Neuronal stem cell (in vitro differentiated cells): ENCODE measurements around the gene HOXB3.

Experiments
- DNase-seq: peaks from one replicate; pipeline ENCODE4 v3.0.0-alpha.2; 2013; ENCODE audit warnings: low spot score
- H2AFZ ChIP-seq: one replicate; pipeline ENCODE4 v1.6.1; 2013; ENCODE audit warnings: mild to moderate bottlenecking, low read length, inconsistent platforms
- H2AK5ac ChIP-seq: 2 replicates; pipeline ENCODE4 v1.6.1; 2013; ENCODE audit warnings: low read depth, mild to moderate bottlenecking, inconsistent platforms, low read length, moderate library complexity, mixed read lengths
- H2BK120ac ChIP-seq: 2 replicates; pipeline ENCODE4 v1.6.1; 2013; ENCODE audit warnings: low read depth, mild to moderate bottlenecking, inconsistent platforms, low read length, moderate library complexity, mixed read lengths
- H2BK12ac ChIP-seq: one replicate; pipeline ENCODE4 v1.6.1; 2013; ENCODE audit warnings: low read length, inconsistent platforms
- H2BK15ac ChIP-seq: 2 replicates; pipeline ENCODE4 v1.6.1; 2013; ENCODE audit warnings: mild to moderate bottlenecking, low read length, inconsistent platforms, mixed read lengths
- H2BK5ac ChIP-seq: one replicate; pipeline ENCODE4 v1.6.1; 2013; ENCODE audit warnings: inconsistent platforms, mild to moderate bottlenecking, low read length, moderate library complexity
- H3K14ac ChIP-seq: one replicate; pipeline ENCODE4 v1.6.1; 2013; ENCODE audit warnings: low read length, inconsistent platforms
- H3K18ac ChIP-seq: 2 replicates; pipeline ENCODE4 v1.6.1; 2013; ENCODE audit warnings: low read length, inconsistent platforms
- H3K23ac ChIP-seq: 2 replicates; pipeline ENCODE4 v1.6.1; 2013; ENCODE audit warnings: low read depth, mild to moderate bottlenecking, mixed read lengths, low read length, inconsistent platforms; ENCODE audit not compliant: poor library complexity
- H3K27ac ChIP-seq: replicated peaks from 3 replicates; pipeline ENCODE4 v1.5.1; 2013; ENCODE audit warnings: low read length, inconsistent platforms
- H3K27me3 ChIP-seq, 3 experiments: 2 replicates each; pipeline ENCODE4 v1.6.1; 2013; ENCODE audit warnings: low read length in 3 of 3, mild to moderate bottlenecking in 2 of 3, inconsistent platforms in 1 of 3, low read depth in 1 of 3, mixed read lengths in 1 of 3, moderate library complexity in 1 of 3; ENCODE audit not compliant: control insufficient read depth in 3 of 3, insufficient read depth in 3 of 3
- H3K36me3 ChIP-seq, 2 donors: replicated peaks in 1 of 2; 2 replicates each; pipeline ENCODE4 v1.6.1; 2013; ENCODE audit warnings: low read length in 2 of 2; ENCODE audit not compliant: control insufficient read depth in 2 of 2, insufficient read depth in 2 of 2
- H3K4ac ChIP-seq: 2 replicates; pipeline ENCODE4 v1.6.1; 2013; ENCODE audit warnings: inconsistent platforms, mild to moderate bottlenecking, low read length, moderate library complexity
- H3K4me1 ChIP-seq, 2 donors: 1 replicate in 1 of 2; 2 replicates in 1 of 2; pipeline ENCODE4 v1.6.1; 2013; ENCODE audit warnings: low read length in 2 of 2, low read depth in 1 of 2; ENCODE audit not compliant: control insufficient read depth in 2 of 2, insufficient read depth in 1 of 2
- H3K4me2 ChIP-seq: one replicate; pipeline ENCODE4 v1.6.1; 2013; ENCODE audit warnings: mild to moderate bottlenecking, low read length, inconsistent platforms; ENCODE audit not compliant: insufficient read depth, poor library complexity, severe bottlenecking
- H3K4me3 ChIP-seq, 2 donors: 2 replicates each; pipeline ENCODE4 v1.5.1; 2013; ENCODE audit warnings: low read length in 2 of 2, mild to moderate bottlenecking in 2 of 2, inconsistent platforms in 1 of 2, moderate library complexity in 1 of 2
- H3K79me1 ChIP-seq: one replicate; pipeline ENCODE4 v1.6.1; 2013; ENCODE audit warnings: low read depth, mild to moderate bottlenecking, inconsistent platforms, low read length, moderate library complexity
- H3K9ac ChIP-seq: one replicate; pipeline ENCODE4 v1.6.1; 2013; ENCODE audit warnings: mild to moderate bottlenecking, low read depth, low read length, inconsistent platforms; ENCODE audit not compliant: poor library complexity
- H3K9me3 ChIP-seq, 2 donors: replicated peaks in 1 of 2; 2 replicates each; pipeline versions ENCODE3 to v1.6.1; 2013; ENCODE audit warnings: low read length in 2 of 2, mild to moderate bottlenecking in 2 of 2, inconsistent platforms in 1 of 2, low read depth in 1 of 2, mixed read lengths in 1 of 2, moderate library complexity in 1 of 2; ENCODE audit not compliant: control insufficient read depth in 2 of 2, insufficient read depth in 1 of 2
- H4K8ac ChIP-seq: one replicate; pipeline ENCODE4 v1.6.1; 2013; ENCODE audit warnings: low read depth, mild to moderate bottlenecking, inconsistent platforms, low read length, moderate library complexity
- H4K91ac ChIP-seq: one replicate; pipeline ENCODE4 v1.6.1; 2013; ENCODE audit warnings: low read length, low read depth, mild to moderate bottlenecking, inconsistent platforms; ENCODE audit not compliant: poor library complexity
- WGBS, 2 donors: extraction: QIAGEN DNeasy Blood & Tissue Kit; methylation state at CpG; one replicate each; pipeline ENCODE4 v1.1.7; 2013; ENCODE audit warnings: missing lambda C conversion rate in 2 of 2, mixed read lengths in 1 of 2; ENCODE audit not compliant: insufficient read length in 2 of 2, insufficient replicate concordance in 1 of 2; ENCODE audit errors: extremely low coverage in 2 of 2; 5-methylcytosine and 5-hydroxymethylcytosine counted together

HOXB3 gene

GRCh38 chr17:48543107-48543853, 46.8 kb downstream of the HOXB3 start:
- Histone ChIP-seq H2BK120ac (no peak overlapping the region), H3K36me3 (no peaks in the 10 kb centered on the region), H3K14ac (no peak overlapping the region), H3K27me3 (peaks cover 38 to 89% (median 81%) of the 10 kb centered on the region in 3 experiments), H3K4me1 (no peaks in the 10 kb centered on the region), H2BK15ac (no peak overlapping the region), H3K27ac (no peak overlapping the region), H3K79me1 (no peaks in the 10 kb centered on the region), H3K18ac (no peak overlapping the region), H3K23ac (peak overlapping the region; percentile 19), H3K4ac (no peak overlapping the region), H3K9me3 (peaks cover 0 to 2% of the 10 kb centered on the region in 2 donors), H2AFZ (peak overlapping the region; percentile 84), H2BK12ac (no peak overlapping the region), H3K4me3 (peak overlapping the region in 1 of 2 donors; percentile 45), H3K4me2 (no peak overlapping the region), H4K91ac (no peak overlapping the region), H2AK5ac (no peak overlapping the region), H4K8ac (no peak overlapping the region), H2BK5ac (no peak overlapping the region), H3K9ac (no peak overlapping the region)
- no peak for DNase-seq
- WGBS, 2 donors: no CpG with 5 or more reads among the region's 72 CpGs

GRCh38 chr17:48542698-48543106, 47.3 kb downstream of the HOXB3 start:
- Histone ChIP-seq H2AK5ac (no peak overlapping the region), H3K9ac (no peak overlapping the region), H3K4me2 (no peak overlapping the region), H4K91ac (no peak overlapping the region), H3K27ac (no peak overlapping the region), H3K79me1 (no peaks in the 10 kb centered on the region), H3K36me3 (no peaks in the 10 kb centered on the region), H3K9me3 (peaks cover 0 to 2% of the 10 kb centered on the region in 2 donors), H3K18ac (no peak overlapping the region), H2BK12ac (no peak overlapping the region), H4K8ac (no peak overlapping the region), H2BK15ac (no peak overlapping the region), H3K23ac (peak overlapping the region; percentile 19), H3K4ac (no peak overlapping the region), H3K4me1 (no peaks in the 10 kb centered on the region), H3K14ac (no peak overlapping the region), H3K4me3 (peak overlapping the region in 1 of 2 donors; percentile 45), H2BK5ac (no peak overlapping the region), H2BK120ac (no peak overlapping the region), H2AFZ (peak overlapping the region; percentile 84), H3K27me3 (peaks cover 38 to 83% (median 76%) of the 10 kb centered on the region in 3 experiments)
- WGBS, 2 donors: no CpG with 5 or more reads among the region's 12 CpGs
- no peak for DNase-seq

GRCh38 chr17:48542114-48542656, 47.9 kb downstream of the HOXB3 start:
- H2BK15ac ChIP-seq: no peak overlapping the region
- no peak overlapping the region for H3K4me2 ChIP-seq
- H4K8ac ChIP-seq: no peak overlapping the region
- H3K4ac ChIP-seq: no peak overlapping the region
- no peak overlapping the region for H3K14ac ChIP-seq
- DNase-seq: no peak
- no peak overlapping the region for H2BK120ac ChIP-seq
- no peak overlapping the region for H3K27ac ChIP-seq
- peaks cover 38 to 82% (median 70%) of the 10 kb centered on the region in 3 experiments for H3K27me3 ChIP-seq
- peak overlapping the region; percentile 91 for H2AFZ ChIP-seq
- H2BK12ac ChIP-seq: no peak overlapping the region
- no peak overlapping the region for H3K18ac ChIP-seq
- H3K4me1 ChIP-seq: no peaks in the 10 kb centered on the region
- H3K23ac ChIP-seq: peak overlapping the region; percentile 67
- no peak overlapping the region for H4K91ac ChIP-seq
- H3K36me3 ChIP-seq: no peaks in the 10 kb centered on the region
- H2AK5ac ChIP-seq: no peak overlapping the region
- H2BK5ac ChIP-seq: no peak overlapping the region
- H3K4me3 ChIP-seq: peak overlapping the region in 1 of 2 donors; percentile 43
- WGBS, 2 donors: no CpG with 5 or more reads among the region's 27 CpGs
- no peak overlapping the region for H3K9ac ChIP-seq
- H3K79me1 ChIP-seq: no peaks in the 10 kb centered on the region
- peaks cover 0 to 2% of the 10 kb centered on the region in 2 donors for H3K9me3 ChIP-seq

GRCh38 chr17:48541577-48542113, 48.4 kb downstream of the HOXB3 start:
- no CpG with 5 or more reads among the region's 36 CpGs for WGBS, 2 donors
- no peaks in the 10 kb centered on the region for H3K4me1 ChIP-seq
- H2BK12ac ChIP-seq: no peak overlapping the region
- H3K27me3 ChIP-seq: peaks cover 36 to 76% (median 65%) of the 10 kb centered on the region in 3 experiments
- no peak overlapping the region for H3K18ac ChIP-seq
- no peak overlapping the region for H2BK5ac ChIP-seq
- H3K9ac ChIP-seq: no peak overlapping the region
- peak overlapping the region; percentile 67 for H3K23ac ChIP-seq
- peak overlapping the region; percentile 91 for H2AFZ ChIP-seq
- H2AK5ac ChIP-seq: no peak overlapping the region
- no peaks in the 10 kb centered on the region for H3K36me3 ChIP-seq
- H3K27ac ChIP-seq: no peak overlapping the region
- no peak overlapping the region for H4K91ac ChIP-seq
- no peak overlapping the region for H4K8ac ChIP-seq
- H3K14ac ChIP-seq: no peak overlapping the region
- no peak overlapping the region for H2BK15ac ChIP-seq
- no peak overlapping the region for H3K4ac ChIP-seq
- H3K4me2 ChIP-seq: peak overlapping the region; percentile 35
- no peak for DNase-seq
- H3K9me3 ChIP-seq: peaks cover 0 to 2% of the 10 kb centered on the region in 2 donors
- no peak overlapping the region for H2BK120ac ChIP-seq
- no peaks in the 10 kb centered on the region for H3K79me1 ChIP-seq
- H3K4me3 ChIP-seq: peak overlapping the region in 1 of 2 donors; percentile 43
